HepG2 (cell line): ENCODE measurements around the gene ATE1. TPM values are rescaled to one million over a fixed set of nuclear protein-coding genes. Genes with fewer than 3 reads are reported as not detected.

ENCODE experiments used
- ARID3A ChIP-seq: IDR thresholded peaks from 2 replicates; pipeline ENCODE4 v1.6.1; 2012; ENCODE audit warnings: low read depth, low read length, improper control_type of control experiment
- ARID4A ChIP-seq: sonication (generic); formaldehyde crosslinking; IDR thresholded peaks from 2 replicates; pipeline ENCODE4 v1.5.0; 2020; ENCODE audit warnings: mild to moderate bottlenecking, missing genetic modification reagents, borderline replicate concordance
- ARNT ChIP-seq: fragments of 450-650 bp; IDR thresholded peaks from 2 replicates; pipeline ENCODE4 v1.6.1; 2017
- ATM ChIP-seq: fragments of 450-650 bp; IDR thresholded peaks from 2 replicates; pipeline ENCODE4 v1.7.1; 2017; ENCODE audit warnings: mild to moderate bottlenecking, borderline replicate concordance
- ELK4 ChIP-seq: sonication (generic); formaldehyde crosslinking; IDR thresholded peaks from 2 replicates; pipeline ENCODE4 v1.9.0; 2021; ENCODE audit warnings: missing genetic modification reagents, borderline replicate concordance
- HOXD1 ChIP-seq: sonication (generic); formaldehyde crosslinking; IDR thresholded peaks from 2 replicates; pipeline ENCODE4 v1.5.0; 2020; ENCODE audit warnings: missing genetic modification reagents
- IRX3 ChIP-seq: sonication (generic); formaldehyde crosslinking; IDR thresholded peaks from 2 replicates; pipeline ENCODE4 v1.8.1; 2023; ENCODE audit warnings: mild to moderate bottlenecking, low read depth, missing genetic modification reagents, borderline replicate concordance
- KAT8 ChIP-seq: IDR thresholded peaks from 2 replicates; pipeline ENCODE4 v1.6.1; 2016; ENCODE audit warnings: missing genetic modification reagents, missing compliant biosample characterization
- NCOA2 ChIP-seq: sonication (generic); formaldehyde crosslinking; IDR thresholded peaks from 2 replicates; pipeline ENCODE4 v1.8.0; 2022; ENCODE audit warnings: inconsistent platforms
- POLR2AphosphoS2 ChIP-seq: IDR thresholded peaks from 2 replicates; pipeline ENCODE4 v1.6.1; 2011; ENCODE audit warnings: low read depth, low read length, improper control_type of control experiment
- PPARG ChIP-seq: conservative IDR thresholded peaks from 2 replicates; pipeline ENCODE4 v1.6.1; 2016; ENCODE audit warnings: missing biosample characterization, missing genetic modification reagents
- SKIL ChIP-seq: sonication (generic); formaldehyde crosslinking; IDR thresholded peaks from 2 replicates; pipeline ENCODE4 v1.8.0; 2022; ENCODE audit warnings: missing genetic modification reagents, mild to moderate bottlenecking, moderate library complexity, borderline replicate concordance
- TAF1 ChIP-seq: sonication (generic); formaldehyde crosslinking; IDR thresholded peaks from 2 replicates; pipeline ENCODE4 v1.4.0; 2020; ENCODE audit warnings: missing genetic modification reagents
- THYN1 ChIP-seq: sonication (generic); formaldehyde crosslinking; IDR thresholded peaks from 2 replicates; pipeline ENCODE4 v1.8.1; 2023; ENCODE audit warnings: low read depth, mild to moderate bottlenecking, moderate library complexity, missing genetic modification reagents, borderline replicate concordance
- ZNF225 ChIP-seq: sonication (generic); formaldehyde crosslinking; IDR thresholded peaks from 2 replicates; pipeline ENCODE4 v1.4.0; 2020; ENCODE audit warnings: mild to moderate bottlenecking, missing genetic modification reagents
- ZNF280D ChIP-seq: sonication (generic); formaldehyde crosslinking; IDR thresholded peaks from 2 replicates; pipeline ENCODE4 v1.5.1; 2020; ENCODE audit warnings: mild to moderate bottlenecking, missing genetic modification reagents
- ZNF766 ChIP-seq: sonication (generic); formaldehyde crosslinking; IDR thresholded peaks from 2 replicates; pipeline ENCODE4 v1.5.0; 2020; ENCODE audit warnings: missing genetic modification reagents, borderline replicate concordance
- polyA plus RNA-seq, 8 experiments: library from polyadenylated mRNA; depleted of rRNA in 3 of 8; stranded (reverse) in 7 of 8; unstranded in 1 of 8; fragments of >200 nt; fragmentation: Illumina TruSeq in 4 of 8; extraction: Trizol in 4 of 8; gene quantifications; 2 replicates each; pipeline versions ENCODE4 v1.2.1 to v1.2.3, GENCODE V29; 2011 to 2016; ENCODE audit warnings: low read depth in 4 of 8, missing spikeins in 1 of 8, mixed read lengths in 1 of 8; ENCODE audit not compliant: insufficient read depth in 1 of 8
- total RNA-seq, 5 experiments: library from RNA; depleted of rRNA; stranded (reverse); fragments of >200 nt; fragmentation: Illumina TruSeq; extraction: Trizol; gene quantifications; 2 replicates each; pipeline ENCODE4 v1.2.3, GENCODE V29; 2016; ENCODE audit warnings: low read depth in 1 of 5

Gene ATE1
- total and polyA plus RNA-seq, 2 of the 13 experiments (the other 11 are each of a cell fraction or from before 2014, with no cell fraction given), result 17.5 to 42.2 TPM

GRCh38 chr10:121854809-121855445 lies 72.9 kb downstream of the ATE1 start (continued):
- TF ChIP-seq ARID4A, result peak; percentile 59; the same call in 1 of the 2 replicates
- TF ChIP-seq POLR2AphosphoS2, result no peak
- no peak; the same call in 1 of the 2 replicates for TF ChIP-seq HOXD1 (CRISPR knock-in tag)
- TF ChIP-seq SKIL (CRISPR knock-in tag), result peak; percentile 54; the same call in 1 of the 2 replicates
- no peak for TF ChIP-seq TAF1 (CRISPR knock-in tag)
- peak; percentile 58; the same call in 1 of the 2 replicates for TF ChIP-seq PPARG (CRISPR knock-in tag)
- no peak for TF ChIP-seq ARNT
- peak; percentile 68; the same call in 1 of the 2 replicates for TF ChIP-seq ZNF280D (CRISPR knock-in tag)
- TF ChIP-seq ZNF225 (CRISPR knock-in tag), result no peak
- TF ChIP-seq ARID3A, result 0 out of 2 replicates have a peak, but pooled peaks have one; percentile 37
- no peak for TF ChIP-seq ELK4 (CRISPR knock-in tag)
- no peak for TF ChIP-seq IRX3 (CRISPR knock-in tag)
- TF ChIP-seq ZNF766 (CRISPR knock-in tag), result no peak
- TF ChIP-seq NCOA2 (CRISPR knock-in tag), result peak; percentile 88
- no peak for TF ChIP-seq ATM
- TF ChIP-seq KAT8 (CRISPR knock-in tag), result peak; percentile 62; the same call in 1 of the 2 replicates
- TF ChIP-seq THYN1 (CRISPR knock-in tag), result no peak
